Kasumi-1 (cell line): ENCODE results near the gene FHOD1.

Source experiments
- DNase-seq, 2 experiments: peaks; one replicate each; lab custom pipeline; 2025; lab: John Stamatoyannopoulos, UW

Gene FHOD1

GRCh38 chr16:67190448-67191399, 56.6 kb downstream of the FHOD1 start:
- DNase-seq = no peak

GRCh38 chr16:67190041-67190440, 57.2 kb downstream of the FHOD1 start, which contains the start of gene EXOC3L1:
Gene EXOC3L1, minus strand, starts transcription at chr16:67190136. Its CDS starts 460 bp downstream, at chr16:67189676.
- no peak for DNase-seq

GRCh38 chr16:67188798-67189197, 58.5 kb downstream of the FHOD1 start:
- DNase-seq = no peak

- DNase-seq = no peak
These were observed 59.0 kb downstream of the FHOD1 start for GRCh38 chr16:67188323-67188722.

GRCh38 chr16:67187175-67187890, 59.9 kb downstream of the FHOD1 start:
- DNase-seq = no peak

- DNase-seq = no peak
These were observed 60.7 kb downstream of the FHOD1 start for GRCh38 chr16:67186550-67186950.

GRCh38 chr16:67185651-67186134, 61.6 kb downstream of the FHOD1 start:
- DNase-seq = no peak

GRCh38 chr16:67184995-67185650, 62.2 kb downstream of the FHOD1 start:
- DNase-seq = peak; percentile 75 to 77

GRCh38 chr16:67184453-67184994, 62.8 kb downstream of the FHOD1 start:
- DNase-seq = no peak

GRCh38 chr16:67183627-67184452, 63.4 kb downstream of the FHOD1 start, which contains the start of gene MATCAP1:
Gene MATCAP1, minus strand, starts transcription at chr16:67183963. Its CDS starts 3,353 bp downstream, at chr16:67180610.
- peak; percentile 98 to 99 for DNase-seq

- DNase-seq = no peak
These were observed 64.0 kb downstream of the FHOD1 start for GRCh38 chr16:67183284-67183626.

- DNase-seq = no peak
These were observed 65.0 kb downstream of the FHOD1 start for GRCh38 chr16:67182288-67182687.

- no peak for DNase-seq
These were observed 65.9 kb downstream of the FHOD1 start for GRCh38 chr16:67181346-67181745.

GRCh38 chr16:67180166-67180565, 67.1 kb downstream of the FHOD1 start:
- DNase-seq = no peak

- DNase-seq = peak; percentile 44 to 48
These were observed 67.7 kb downstream of the FHOD1 start for GRCh38 chr16:67179421-67180080.
